Transverse colon (tissue), 4 donors: ENCODE results near the gene LPCAT3.

Experiments
- CTCF ChIP-seq, 5 experiments: fragments of 200-600 bp in 3 of 5; fragments of 450-650 bp in 2 of 5; sonication (generic) in 3 of 5; IDR thresholded peaks; 1 replicate in 2 of 5; 2 replicates in 3 of 5; pipeline ENCODE4 v1.5.1; 2016 to 2017; ENCODE audit warnings: antibody characterized with exemption in 5 of 5, inconsistent platforms in 3 of 5, mild to moderate bottlenecking in 2 of 5, moderate library complexity in 1 of 5
- EP300 ChIP-seq: sonication (generic); formaldehyde crosslinking; IDR thresholded peaks from one replicate; pipeline ENCODE4 v1.6.1; 2017; ENCODE audit warnings: antibody characterized with exemption, low read depth
- POLR2A ChIP-seq: fragments of 450-650 bp; IDR thresholded peaks from one replicate; pipeline ENCODE4 v1.6.1; 2016; ENCODE audit warnings: antibody characterized with exemption, mild to moderate bottlenecking, moderate library complexity
- POLR2AphosphoS5 ChIP-seq, 3 donors: sonication (generic); formaldehyde crosslinking; IDR thresholded peaks; one replicate each; pipeline ENCODE4 v1.6.1; 2016; ENCODE audit warnings: antibody characterized with exemption in 3 of 3

GRCh38 chr12:7064516-7064915 lies 46.2 kb upstream of the LPCAT3 start:
- no peak for TF ChIP-seq CTCF (IDR thresholded peaks at IDR 0.05)
- TF ChIP-seq POLR2A, result no peak
- TF ChIP-seq POLR2AphosphoS5 (IDR thresholded peaks at IDR 0.05), result no peak
- no peak for TF ChIP-seq EP300
